NCI-H82 treated with DMSO at 0.1 percent for 48 hours (cell line): ENCODE results near the gene PRDM16.

ENCODE experiments used
- DNase-seq: peaks from one replicate; lab custom pipeline; 2025; ENCODE audit not compliant: unreplicated experiment; lab: John Stamatoyannopoulos, UW

Gene PRDM16

DNA sequence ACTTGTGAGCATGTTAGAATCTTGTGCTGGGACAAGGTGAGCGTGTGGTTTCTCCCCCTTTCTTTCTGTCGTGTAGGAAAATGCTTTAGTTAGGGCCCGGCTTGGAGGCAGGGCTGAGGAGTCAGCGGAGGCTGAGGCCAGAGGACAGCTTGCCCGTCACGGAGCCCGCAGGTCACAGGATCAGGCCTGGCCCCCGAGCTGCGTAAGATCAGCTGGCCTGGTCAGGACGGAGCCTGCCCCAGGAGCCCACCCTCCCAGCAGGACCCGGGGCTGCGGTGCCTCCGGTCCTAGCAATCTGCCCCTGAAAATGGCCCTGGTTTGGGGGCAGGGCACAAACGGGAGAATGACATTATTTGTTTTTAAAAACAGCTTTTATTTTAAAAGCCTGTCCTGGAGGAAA lies 52.0 kb downstream of the PRDM16 start:
- no peak for DNase-seq

- no peak for DNase-seq
These were observed 52.6 kb downstream of the PRDM16 start for GRCh38 chr1:3121401-3122210.

DNA sequence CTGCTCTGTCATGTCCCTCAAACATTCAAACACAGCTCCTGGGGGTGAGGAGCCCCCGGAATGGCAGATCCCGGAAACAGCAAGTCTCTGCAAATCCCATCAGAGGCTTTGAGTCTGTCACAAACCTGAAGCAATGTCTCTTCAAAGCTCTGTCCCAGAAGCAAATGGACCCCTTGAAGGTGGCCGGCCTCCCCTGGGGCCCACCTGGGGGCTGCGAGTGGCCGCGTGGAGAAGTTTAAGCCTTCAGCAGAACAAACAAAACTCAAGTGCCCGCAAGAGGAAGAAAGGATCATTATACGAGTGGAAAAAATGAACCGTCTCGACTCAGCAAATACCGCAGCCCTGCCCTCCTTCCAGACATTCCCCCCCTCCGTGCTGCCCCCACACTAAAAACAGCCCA lies 53.3 kb downstream of the PRDM16 start:
- DNase-seq: no peak

DNA sequence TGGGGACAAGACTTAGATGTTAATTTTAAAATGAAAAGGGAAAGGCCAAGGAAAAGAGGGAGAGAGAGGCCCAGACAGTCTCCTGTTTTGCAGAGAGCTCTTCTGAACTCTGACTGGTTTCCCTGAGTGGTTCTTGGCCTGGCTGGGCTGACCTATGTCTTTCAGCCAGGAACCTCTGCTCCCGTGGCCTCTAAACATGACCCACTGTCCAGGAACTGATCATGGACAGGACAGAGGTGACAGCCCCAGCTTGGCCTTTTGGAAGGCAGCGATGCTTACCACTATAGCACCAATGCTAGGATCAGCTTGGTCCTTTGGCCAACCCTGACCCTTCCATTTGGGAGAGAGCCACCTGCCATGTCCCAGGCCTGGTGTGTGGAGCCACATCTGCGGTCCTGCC lies 55.2 kb downstream of the PRDM16 start:
- no peak for DNase-seq

GRCh38 chr1:3125078-3125477 lies 56.1 kb downstream of the PRDM16 start:
- DNase-seq: no peak

DNA sequence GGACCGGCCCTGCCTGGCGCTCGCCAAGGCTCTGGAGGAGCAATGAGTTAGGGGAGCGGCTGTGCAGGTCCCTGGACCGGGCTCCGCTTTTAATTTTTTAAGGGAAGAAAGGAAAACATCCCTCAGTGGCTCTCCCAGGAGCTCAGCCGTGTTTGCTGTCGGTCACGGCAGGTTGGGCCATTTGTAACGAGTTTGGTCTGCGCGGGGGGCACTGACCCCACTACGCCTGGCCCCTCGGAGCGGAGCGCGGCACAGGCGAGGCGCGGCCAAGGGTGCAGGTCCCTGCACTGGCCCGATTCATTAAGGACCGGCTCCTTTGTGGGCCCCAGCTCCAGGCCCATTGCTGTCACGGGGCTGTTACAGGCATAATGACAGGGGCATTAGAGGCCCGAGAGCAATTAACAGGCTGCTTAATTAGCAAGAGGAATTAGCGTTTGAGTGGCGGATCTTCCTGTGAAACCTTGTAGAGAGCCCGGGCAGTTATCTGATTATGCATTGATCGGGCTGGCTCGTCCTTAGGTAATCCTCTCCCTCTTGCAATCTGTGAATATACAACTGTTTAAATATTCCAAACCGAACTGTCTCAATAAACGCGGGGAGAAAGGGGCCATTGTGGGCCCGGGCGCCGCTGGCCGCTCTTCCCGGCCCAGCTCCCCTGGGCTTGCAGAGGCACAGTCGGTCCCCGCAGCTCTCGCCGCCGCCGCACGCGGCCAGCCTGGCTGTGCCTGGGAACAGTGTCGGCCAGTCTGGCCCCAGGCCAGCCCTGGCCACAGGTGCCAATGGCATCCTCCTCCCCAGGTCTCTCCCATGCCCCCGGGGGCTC lies 56.8 kb downstream of the PRDM16 start:
- DNase-seq: no peak

GRCh38 chr1:3126756-3127678 lies 58.0 kb downstream of the PRDM16 start:
- no peak for DNase-seq

GRCh38 chr1:3127738-3128137 lies 58.7 kb downstream of the PRDM16 start:
- DNase-seq: no peak

DNA sequence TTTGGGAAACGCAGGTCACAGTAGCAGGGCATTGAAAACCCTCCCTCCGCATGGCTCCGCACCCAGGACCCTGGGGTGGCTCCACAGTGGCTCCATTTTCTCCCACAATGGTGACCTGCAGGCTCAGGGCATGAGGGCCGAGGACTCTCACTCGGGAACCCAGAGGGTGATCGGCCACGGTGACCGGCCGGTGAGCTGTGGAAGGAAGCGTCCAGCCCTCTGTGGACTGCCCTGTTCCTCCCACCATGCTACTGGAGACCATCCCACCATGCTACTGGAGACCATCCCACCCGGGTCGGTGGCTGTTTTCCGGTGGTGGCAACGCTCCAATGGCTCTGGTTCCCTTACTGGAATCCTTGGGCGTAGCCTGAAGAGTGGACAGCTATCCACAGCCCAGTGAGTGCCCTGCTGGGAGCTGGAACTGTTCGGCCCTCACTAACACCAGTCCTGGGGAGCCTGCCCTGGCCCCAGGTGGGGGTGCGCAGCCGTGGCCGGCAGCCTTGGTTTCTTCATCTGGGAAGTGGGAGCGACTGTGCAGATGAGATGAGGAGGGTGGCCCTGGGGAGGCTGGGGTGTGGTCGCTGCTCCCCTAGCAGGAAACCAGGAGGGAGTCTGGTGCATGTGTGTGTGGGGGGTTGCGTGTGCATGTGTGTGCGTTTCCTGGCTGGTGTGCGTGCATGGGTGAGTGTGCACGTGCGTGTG lies 59.6 kb downstream of the PRDM16 start:
- DNase-seq: no peak

DNA sequence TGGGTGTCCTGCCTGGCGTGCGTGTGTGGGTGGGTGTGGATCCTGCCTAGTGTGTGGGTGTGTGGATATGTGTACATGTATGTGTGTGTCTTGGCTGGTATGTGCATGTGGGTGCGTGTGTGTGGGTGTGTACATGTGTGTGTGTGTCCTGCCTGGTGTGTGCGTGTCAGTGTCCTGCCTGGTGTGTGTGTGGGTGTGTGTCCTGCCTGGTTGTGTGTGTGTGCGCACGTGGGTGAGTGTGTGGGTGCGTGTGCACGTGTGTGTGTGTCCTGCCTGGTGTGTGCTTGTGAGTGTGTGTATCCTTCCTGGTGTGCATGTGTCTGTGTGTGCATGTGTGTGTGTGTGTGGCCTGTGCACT lies 60.1 kb downstream of the PRDM16 start:
- DNase-seq: no peak

GRCh38 chr1:3130268-3130667 lies 61.3 kb downstream of the PRDM16 start:
- DNase-seq: no peak

GRCh38 chr1:3132660-3133059 lies 63.7 kb downstream of the PRDM16 start:
- no peak for DNase-seq

GRCh38 chr1:3133686-3134085 lies 64.7 kb downstream of the PRDM16 start:
- DNase-seq: no peak

- no peak for DNase-seq
These were observed 65.5 kb downstream of the PRDM16 start for GRCh38 chr1:3134381-3135072.

DNA sequence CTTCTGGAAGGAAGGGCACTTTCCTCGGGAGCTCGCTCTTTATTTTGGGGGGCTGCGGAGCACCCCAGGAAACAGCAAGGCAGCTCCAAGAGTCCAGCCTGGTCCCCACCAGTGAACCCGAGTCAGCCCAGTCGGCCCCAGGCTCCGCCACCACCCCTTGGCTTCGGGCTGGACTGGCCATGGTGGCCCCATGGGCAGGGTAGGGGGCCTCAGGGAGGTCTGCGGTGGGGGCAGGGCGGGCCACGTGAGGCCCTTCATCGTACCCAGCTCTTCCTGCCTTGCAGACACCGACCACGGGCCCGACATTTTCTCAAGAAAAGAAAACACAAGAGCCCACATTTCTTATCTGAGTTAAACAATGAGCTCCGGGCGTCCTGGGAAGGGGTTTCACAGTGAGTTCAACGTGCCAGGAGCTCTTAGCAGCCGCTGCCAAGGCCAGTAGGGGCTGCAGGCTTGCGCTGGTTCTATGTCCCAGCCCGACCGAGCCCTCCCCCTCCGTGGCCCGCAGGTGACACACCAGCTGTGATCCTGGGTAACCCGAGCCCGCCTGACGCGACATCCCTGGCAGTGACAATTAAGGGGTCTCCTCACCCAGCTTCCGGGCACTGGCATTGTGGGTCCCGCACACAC lies 66.2 kb downstream of the PRDM16 start:
- no peak for DNase-seq

GRCh38 chr1:3135744-3136455 lies 66.9 kb downstream of the PRDM16 start:
- no peak for DNase-seq

GRCh38 chr1:3136532-3136931 lies 67.5 kb downstream of the PRDM16 start:
- no peak for DNase-seq

- DNase-seq: no peak
These were observed 68.4 kb downstream of the PRDM16 start for GRCh38 chr1:3137111-3138100.
